Right hindlimb (tissue), 1 donor: ENCODE measurements around the gene ANKRD2.
"Not testable (repeated sequence)": the region's sequence is repeated elsewhere in the genome, so short reads cannot be mapped to it uniquely, and the experiment has no call there.

ENCODE experiments used
- DNase-seq: peaks from one replicate; pipeline ENCODE4 v3.0.0-alpha.2; 2018

Gene ANKRD2

GRCh38 chr10:97547271-97547600 lies 25.3 kb upstream of the ANKRD2 start:
- no peak for DNase-seq

GRCh38 chr10:97547962-97548361 lies 24.6 kb upstream of the ANKRD2 start:
- DNase-seq: peak; percentile 66

GRCh38 chr10:97548828-97549455 lies 23.6 kb upstream of the ANKRD2 start:
- DNase-seq: no peak

- peak; percentile 68 for DNase-seq
Measured at GRCh38 chr10:97549587-97550322, 22.8 kb upstream of the ANKRD2 start.

- DNase-seq: no peak
Measured at GRCh38 chr10:97550336-97551149, 22.0 kb upstream of the ANKRD2 start.

- no peak for DNase-seq
Measured at GRCh38 chr10:97551271-97551670, 21.3 kb upstream of the ANKRD2 start.

GRCh38 chr10:97553575-97554031 lies 19.0 kb upstream of the ANKRD2 start:
- DNase-seq: peak; percentile 74

GRCh38 chr10:97554336-97554735 lies 18.2 kb upstream of the ANKRD2 start:
- DNase-seq: not testable (repeated sequence)

- not testable (repeated sequence) for DNase-seq
Measured at GRCh38 chr10:97555541-97555940, 17.0 kb upstream of the ANKRD2 start.

GRCh38 chr10:97560731-97561381 lies 11.7 kb upstream of the ANKRD2 start:
- not testable (repeated sequence) for DNase-seq

- DNase-seq: not testable (repeated sequence)
Measured at GRCh38 chr10:97561386-97562077, 11.0 kb upstream of the ANKRD2 start.

GRCh38 chr10:97562329-97562728 lies 10.2 kb upstream of the ANKRD2 start:
- DNase-seq: not testable (repeated sequence)

- no peak for DNase-seq
Measured at GRCh38 chr10:97563337-97563736, 9.2 kb upstream of the ANKRD2 start.

- no peak for DNase-seq
Measured at GRCh38 chr10:97564776-97565175, 7.8 kb upstream of the ANKRD2 start.

- no peak for DNase-seq
Measured at GRCh38 chr10:97566336-97566996, 6.1 kb upstream of the ANKRD2 start.

- no peak for DNase-seq
Measured at GRCh38 chr10:97567891-97568290, 4.7 kb upstream of the ANKRD2 start.

- DNase-seq: no peak
Measured at GRCh38 chr10:97570146-97570788, 2.3 kb upstream of the ANKRD2 start.

- DNase-seq: peak; percentile 82
Measured at GRCh38 chr10:97570789-97571471, 1.6 kb upstream of the ANKRD2 start.

GRCh38 chr10:97571622-97572021 lies 957 bp upstream of the ANKRD2 start:
- no peak for DNase-seq

- no peak for DNase-seq
Measured at GRCh38 chr10:97573021-97573420, 442 bp downstream of the ANKRD2 start.

GRCh38 chr10:97573672-97574071 lies 1.1 kb downstream of the ANKRD2 start:
- DNase-seq: no peak
